Hepatocyte (in vitro differentiated cells): ENCODE results near the gene ASCL1.

Experiments used
- CTCF ChIP-seq: fragments of 200-600 bp; sonication (generic); IDR thresholded peaks from 2 replicates; pipeline ENCODE4 v1.5.1; 2016; ENCODE audit warnings: antibody characterized with exemption, mild to moderate bottlenecking; ENCODE audit not compliant: poor library complexity
- EZH2 ChIP-seq: fragments of 200-600 bp; sonication (generic); IDR thresholded peaks from 2 replicates; pipeline ENCODE4 v1.6.1; 2016; ENCODE audit warnings: antibody characterized with exemption, mild to moderate bottlenecking, borderline replicate concordance
- EZH2phosphoT487 ChIP-seq: fragments of 200-600 bp; sonication (generic); IDR thresholded peaks from one replicate; pipeline ENCODE4 v1.6.1; 2018; ENCODE audit warnings: antibody characterized with exemption, mild to moderate bottlenecking, low read depth, moderate library complexity; ENCODE audit not compliant: unreplicated experiment, severe bottlenecking

GRCh38 chr12:102950107-102950949, 7.1 kb upstream of the ASCL1 start:
- TF ChIP-seq CTCF (peak; percentile 47), EZH2phosphoT487 (no peak), EZH2 (peak; percentile 33)
